CD14-positive monocyte (primary cell): ENCODE results near the gene GRB7. TPM values are rescaled to one million over a fixed set of nuclear protein-coding genes. Genes with fewer than 3 reads are reported as not detected.

Experiments
- DNase-seq, 3 donors: peaks; one replicate each; pipeline ENCODE4 v3.0.0-alpha.2; 2011 to 2022
- H2AFZ ChIP-seq: 2 replicates; pipeline ENCODE4 v1.6.0; 2012; ENCODE audit warnings: mild to moderate bottlenecking, low read depth, low read length, inconsistent platforms; ENCODE audit not compliant: insufficient read depth, poor library complexity, severe bottlenecking
- H3K27ac ChIP-seq, 2 donors: 1 replicate in 1 of 2; 2 replicates in 1 of 2; pipeline ENCODE4 v1.5.1; 2012 to 2013; ENCODE audit warnings: low read length in 2 of 2, control low read depth in 1 of 2, inconsistent platforms in 1 of 2, low read depth in 1 of 2, mild to moderate bottlenecking in 1 of 2
- H3K27me3 ChIP-seq, 2 donors: one replicate each; pipeline versions ENCODE4 v1.6.0 to v1.6.1; 2011 to 2013; ENCODE audit warnings: low read length in 2 of 2; ENCODE audit not compliant: control insufficient read depth in 2 of 2, insufficient read depth in 2 of 2
- H3K36me3 ChIP-seq, 2 donors: replicated peaks in 1 of 2; 1 replicate in 1 of 2; 2 replicates in 1 of 2; pipeline versions ENCODE4 v1.5.1 to v1.6.1; 2012 to 2013; ENCODE audit warnings: low read length in 2 of 2, control low read depth in 1 of 2, inconsistent platforms in 1 of 2, mild to moderate bottlenecking in 1 of 2; ENCODE audit not compliant: insufficient read depth in 2 of 2, control insufficient read depth in 1 of 2
- H3K4me1 ChIP-seq, 2 donors: 1 replicate in 1 of 2; 2 replicates in 1 of 2; pipeline versions ENCODE4 v1.5.1 to v1.6.1; 2012 to 2013; ENCODE audit warnings: low read length in 2 of 2, control low read depth in 1 of 2, inconsistent platforms in 1 of 2, mild to moderate bottlenecking in 1 of 2, moderate library complexity in 1 of 2; ENCODE audit not compliant: insufficient read depth in 2 of 2, control insufficient read depth in 1 of 2
- H3K4me2 ChIP-seq: replicated peaks from 2 replicates; pipeline ENCODE3; 2012; ENCODE audit warnings: low read length, moderate library complexity, mild to moderate bottlenecking; ENCODE audit not compliant: poor library complexity, severe bottlenecking; ENCODE audit errors: extremely low read depth
- H3K4me3 ChIP-seq, 3 experiments: fragments of 200-600 bp in 1 of 3; sonication (generic) in 1 of 3; replicated peaks in 1 of 3; 1 replicate in 2 of 3; 2 replicates in 1 of 3; pipeline ENCODE4 v1.5.1; 2011 to 2013; ENCODE audit warnings: low read length in 3 of 3, mild to moderate bottlenecking in 3 of 3, control low read depth in 2 of 3, low read depth in 2 of 3, inconsistent platforms in 1 of 3, moderate library complexity in 1 of 3
- H3K79me2 ChIP-seq: 2 replicates; pipeline ENCODE4 v1.6.0; 2012; ENCODE audit warnings: mild to moderate bottlenecking, control low read depth, inconsistent platforms, low read length, moderate library complexity; ENCODE audit not compliant: insufficient read depth
- H3K9ac ChIP-seq: 2 replicates; pipeline ENCODE4 v1.6.0; 2017; ENCODE audit warnings: low read length, mild to moderate bottlenecking; ENCODE audit not compliant: insufficient read depth, poor library complexity, severe bottlenecking
- H3K9me3 ChIP-seq, 2 donors: replicated peaks in 1 of 2; 1 replicate in 1 of 2; 2 replicates in 1 of 2; pipeline versions ENCODE4 v1.5.1 to v1.6.1; 2012 to 2013; ENCODE audit warnings: low read length in 2 of 2, control low read depth in 1 of 2; ENCODE audit not compliant: control insufficient read depth in 1 of 2, insufficient read depth in 1 of 2
- H4K20me1 ChIP-seq: 2 replicates; pipeline ENCODE4 v1.6.0; 2012; ENCODE audit warnings: mild to moderate bottlenecking, low read length, control low read depth, moderate library complexity; ENCODE audit not compliant: insufficient read depth
- H3K27ac Mint-ChIP-seq, 7 donors: one replicate each; pipeline ENCODE4 v1.8.0; 2020; ENCODE audit warnings: mild to moderate bottlenecking in 7 of 7, mixed read lengths in 7 of 7, moderate library complexity in 6 of 7, inconsistent platforms in 2 of 7
- H3K27me3 Mint-ChIP-seq, 3 donors: one replicate each; pipeline ENCODE4 v1.8.0; 2021 to 2022; ENCODE audit warnings: low read depth in 3 of 3, mild to moderate bottlenecking in 3 of 3, mixed read lengths in 3 of 3, moderate library complexity in 3 of 3, inconsistent platforms in 1 of 3
- H3K36me3 Mint-ChIP-seq, 2 donors: one replicate each; pipeline ENCODE4 v1.8.0; 2020; ENCODE audit warnings: mixed read lengths in 2 of 2, inconsistent platforms in 1 of 2, mild to moderate bottlenecking in 1 of 2
- H3K4me1 Mint-ChIP-seq: one replicate; pipeline ENCODE4 v1.8.0; 2020; ENCODE audit warnings: mild to moderate bottlenecking, mixed read lengths
- H3K4me3 Mint-ChIP-seq, 2 donors: one replicate each; pipeline ENCODE4 v1.8.0; 2020; ENCODE audit warnings: mild to moderate bottlenecking in 2 of 2, mixed read lengths in 2 of 2, moderate library complexity in 1 of 2
- H3K9me3 Mint-ChIP-seq, 7 donors: one replicate each; pipeline ENCODE4 v1.8.0; 2020 to 2022; ENCODE audit warnings: mixed read lengths in 7 of 7, mild to moderate bottlenecking in 6 of 7, moderate library complexity in 6 of 7, inconsistent platforms in 2 of 7
- CTCF ChIP-seq: fragments of 200-600 bp; IDR thresholded peaks from one replicate; pipeline ENCODE4 v1.8.0; 2022; ENCODE audit warnings: antibody characterized with exemption, mild to moderate bottlenecking
- WGBS: methylation state at CpG from one replicate; pipeline ENCODE4 v1.1.5; 2013; ENCODE audit warnings: missing lambda C conversion rate; ENCODE audit not compliant: insufficient coverage; 5-methylcytosine and 5-hydroxymethylcytosine counted together
- intact Hi-C, 2 donors: fragments of 100-400 bp; cut with micrococcal nuclease; formaldehyde crosslinking; loops; one replicate each; pipeline versions ENCODE4 v1.15.0 to v1.15.1; 2023
- polyA plus RNA-seq, 3 donors: library from polyadenylated mRNA; depleted of rRNA in 1 of 3; unstranded in 2 of 3; stranded (reverse) in 1 of 3; fragments of 300-500 nt in 2 of 3; fragments of >200 nt in 1 of 3; fragmentation: Illumina TruSeq in 2 of 3; gene quantifications; 1 replicate in 2 of 3; 2 replicates in 1 of 3; pipeline ENCODE4 v1.2.3, GENCODE V29; 2012 to 2021

The GRB7 gene
- polyA plus RNA-seq, 3 donors = not detected

- Histone ChIP-seq H3K4me1 (no peaks in the 10 kb centered on the region), H2AFZ (no peak overlapping the region), H3K4me2 (no peak overlapping the region), H3K36me3 (no peaks in the 10 kb centered on the region), H3K9ac (no peak overlapping the region), H3K79me2 (no peaks in the 10 kb centered on the region), H3K4me3 (no peak overlapping the region), H3K9me3 (peaks cover 0 to 4% of the 10 kb centered on the region in 2 donors), H3K27me3 (peaks cover 6 to 16% of the 10 kb centered on the region in 2 donors), H4K20me1 (no peaks in the 10 kb centered on the region), H3K27ac (no peak overlapping the region)
- intact Hi-C loops = no loop called here
- peaks cover 0 to under 1% of the 10 kb centered on the region in 2 donors for H3K36me3 Mint-ChIP-seq
- no peak for DNase-seq
- H3K27me3 Mint-ChIP-seq = peaks cover 12 to 20% (median 14%) of the 10 kb centered on the region in 3 donors
- no peak overlapping the region for H3K27ac Mint-ChIP-seq
- TF ChIP-seq CTCF = no peak
- 98% methylated on average over 7 of the region's 8 CpGs for WGBS
- H3K9me3 Mint-ChIP-seq = peaks cover 0 to 4% (median 0%) of the 10 kb centered on the region in 7 donors
- no peak overlapping the region for H3K4me3 Mint-ChIP-seq
- H3K4me1 Mint-ChIP-seq = no peaks in the 10 kb centered on the region
Measured at GRCh38 chr17:39706383-39706782, 31.4 kb upstream of the GRB7 start.

GRCh38 chr17:39706921-39707337 is 30.8 kb upstream of the GRB7 start:
- Histone ChIP-seq H2AFZ (no peak overlapping the region), H3K79me2 (no peaks in the 10 kb centered on the region), H3K9ac (no peak overlapping the region), H3K4me2 (no peak overlapping the region), H3K27ac (no peak overlapping the region), H4K20me1 (no peaks in the 10 kb centered on the region), H3K4me3 (no peak overlapping the region), H3K27me3 (peaks cover 2 to 10% of the 10 kb centered on the region in 2 donors), H3K9me3 (no peaks in the 10 kb centered on the region), H3K36me3 (no peaks in the 10 kb centered on the region), H3K4me1 (no peaks in the 10 kb centered on the region)
- WGBS = 96% methylated on average over 4 of the region's 7 CpGs
- intact Hi-C loops = no loop called here
- Mint-ChIP-seq H3K27me3 (peaks cover 7 to 15% (median 9%) of the 10 kb centered on the region in 3 donors), H3K36me3 (no peaks in the 10 kb centered on the region), H3K4me3 (no peak overlapping the region), H3K27ac (no peak overlapping the region), H3K9me3 (no peaks in the 10 kb centered on the region), H3K4me1 (no peaks in the 10 kb centered on the region)
- no peak for DNase-seq
- TF ChIP-seq CTCF = no peak
